IMR-90 (cell line): ENCODE measurements around the gene ZFP36L1. TPM values are rescaled to one million over a fixed set of nuclear protein-coding genes. Genes with fewer than 3 reads are reported as not detected.

Source experiments
- ATAC-seq: fragments of 200-7000 bp; cut with Tn5 transposase; 2 replicates; pipeline ENCODE4 v1.9.1; 2020; ENCODE audit warnings: low read depth, mild to moderate bottlenecking, moderate library complexity
- BruUV-seq: library from RNA; stranded (reverse); fragments of 400-500 nt; replicated peaks from 2 replicates; lab custom pipeline; 2021; lab: Mats Ljungman, UMichigan
- CTCF ChIA-PET: fragments of 300-600 bp; formaldehyde crosslinking; extraction: SDS; loops from one replicate; lab custom pipeline; 2021; ENCODE audit warnings: antibody characterized with exemption; lab: Yijun Ruan, JAX
- POLR2A ChIA-PET: fragments of 300-600 bp; sonication (Branson Sonifier 250); formaldehyde crosslinking; loops from one replicate; lab custom pipeline; 2022; ENCODE audit warnings: antibody characterized with exemption; ENCODE audit not compliant: unreplicated experiment; lab: Charles Lee
- DNase-seq: peaks from one replicate; pipeline ENCODE4 v3.0.0; 2013
- H2AFZ ChIP-seq: replicated peaks from 2 replicates; pipeline ENCODE3; 2013; ENCODE audit warnings: low read length, mild to moderate bottlenecking; ENCODE audit not compliant: poor library complexity
- H2AK5ac ChIP-seq: 2 replicates; pipeline ENCODE4 v1.6.1; 2013; ENCODE audit warnings: low read depth, low read length, inconsistent platforms
- H2AK9ac ChIP-seq: replicated peaks from 2 replicates; pipeline ENCODE3; 2013; ENCODE audit warnings: mild to moderate bottlenecking, low read depth, low read length, moderate library complexity; ENCODE audit not compliant: poor library complexity
- H2BK120ac ChIP-seq: 2 replicates; pipeline ENCODE4 v1.6.1; 2013; ENCODE audit warnings: low read depth, low read length, inconsistent platforms
- H2BK15ac ChIP-seq: 3 replicates; pipeline ENCODE4 v1.6.1; 2013; ENCODE audit warnings: low read depth, low read length, inconsistent platforms
- H2BK20ac ChIP-seq: 2 replicates; pipeline ENCODE4 v1.6.1; 2013; ENCODE audit warnings: low read depth, mild to moderate bottlenecking, inconsistent platforms, low read length, moderate library complexity
- H2BK5ac ChIP-seq: 2 replicates; pipeline ENCODE4 v1.6.1; 2013; ENCODE audit warnings: mild to moderate bottlenecking, low read depth, low read length, inconsistent platforms; ENCODE audit not compliant: poor library complexity, severe bottlenecking
- H3K14ac ChIP-seq: replicated peaks from 2 replicates; pipeline ENCODE4 v1.6.1; 2013; ENCODE audit warnings: low read depth, low read length, inconsistent platforms
- H3K18ac ChIP-seq: 2 replicates; pipeline ENCODE4 v1.6.1; 2013; ENCODE audit warnings: low read depth, low read length, control low read depth
- H3K23ac ChIP-seq: 2 replicates; pipeline ENCODE4 v1.6.1; 2013; ENCODE audit warnings: low read depth, low read length, inconsistent platforms
- H3K27ac ChIP-seq: 2 replicates; pipeline ENCODE4 v1.5.1; 2013; ENCODE audit warnings: mild to moderate bottlenecking, control low read depth, low read length; ENCODE audit not compliant: insufficient read depth
- H3K27me3 ChIP-seq: 2 replicates; pipeline ENCODE4 v1.6.1; 2013; ENCODE audit warnings: low read length; ENCODE audit not compliant: control insufficient read depth, insufficient read depth
- H3K36me3 ChIP-seq: 2 replicates; pipeline ENCODE4 v1.6.1; 2013; ENCODE audit warnings: low read length, mixed read lengths; ENCODE audit not compliant: control insufficient read depth, insufficient read depth
- H3K4ac ChIP-seq: 2 replicates; pipeline ENCODE4 v1.6.1; 2013; ENCODE audit warnings: low read depth, low read length, inconsistent platforms
- H3K4me1 ChIP-seq: 2 replicates; pipeline ENCODE4 v1.6.1; 2013; ENCODE audit warnings: low read length, mixed read lengths; ENCODE audit not compliant: control insufficient read depth, insufficient read depth
- H3K4me2 ChIP-seq: 2 replicates; pipeline ENCODE4 v1.6.1; 2013; ENCODE audit warnings: low read depth, mild to moderate bottlenecking, control low read depth, low read length, moderate library complexity
- H3K4me3 ChIP-seq: 2 replicates; pipeline ENCODE4 v1.5.1; 2013; ENCODE audit warnings: low read depth, mild to moderate bottlenecking, control low read depth, low read length, moderate library complexity; ENCODE audit not compliant: insufficient read depth
- H3K56ac ChIP-seq: 2 replicates; pipeline ENCODE4 v1.6.1; 2013; ENCODE audit warnings: low read length, inconsistent platforms; ENCODE audit not compliant: insufficient read depth; ENCODE audit errors: extremely low read depth
- H3K79me1 ChIP-seq, 2 experiments: 2 replicates each; pipeline ENCODE4 v1.6.1; 2013; ENCODE audit warnings: low read length in 2 of 2, inconsistent platforms in 1 of 2, low read depth in 1 of 2
- H3K9ac ChIP-seq: 2 replicates; pipeline ENCODE4 v1.6.1; 2013; ENCODE audit warnings: low read depth, low read length, control low read depth
- H3K9me1 ChIP-seq: 2 replicates; pipeline ENCODE4 v1.6.1; 2013; ENCODE audit warnings: low read length, inconsistent platforms; ENCODE audit not compliant: insufficient read depth
- H3K9me3 ChIP-seq: 2 replicates; pipeline ENCODE4 v1.6.1; 2013; ENCODE audit warnings: low read length; ENCODE audit not compliant: control insufficient read depth, insufficient read depth
- H4K20me1 ChIP-seq: 2 replicates; pipeline ENCODE4 v1.6.1; 2013; ENCODE audit warnings: low read length, inconsistent platforms; ENCODE audit not compliant: insufficient read depth
- H4K5ac ChIP-seq: 2 replicates; pipeline ENCODE4 v1.6.1; 2013; ENCODE audit warnings: mild to moderate bottlenecking, low read depth, low read length, control low read depth
- H4K8ac ChIP-seq, 2 experiments: 2 replicates each; pipeline ENCODE4 v1.6.1; 2013; ENCODE audit warnings: low read depth in 2 of 2, low read length in 2 of 2, control low read depth in 1 of 2, inconsistent platforms in 1 of 2
- H4K91ac ChIP-seq: 2 replicates; pipeline ENCODE4 v1.6.1; 2013; ENCODE audit warnings: low read depth, low read length, inconsistent platforms; ENCODE audit not compliant: insufficient read depth
- CHD1 ChIP-seq: IDR thresholded peaks from 2 replicates; pipeline ENCODE4 v1.6.1; 2012; ENCODE audit warnings: low read depth, low read length, improper control_type of control experiment
- MAZ ChIP-seq: IDR thresholded peaks from 2 replicates; pipeline ENCODE4 v1.6.1; 2012; ENCODE audit warnings: low read depth, mild to moderate bottlenecking, low read length, improper control_type of control experiment, moderate library complexity, borderline replicate concordance
- RFX5 ChIP-seq: IDR thresholded peaks from 2 replicates; pipeline ENCODE4 v1.8.0; 2012; ENCODE audit warnings: low read depth, mild to moderate bottlenecking, low read length, moderate library complexity
- WGBS, 2 experiments: methylation state at CpG; one replicate each; pipeline versions ENCODE4 v1.1.5 to v1.1.7; 2013; ENCODE audit warnings: missing lambda C conversion rate in 2 of 2; ENCODE audit not compliant: insufficient read length in 1 of 2; ENCODE audit errors: extremely low coverage in 2 of 2; 5-methylcytosine and 5-hydroxymethylcytosine counted together
- dilution Hi-C: fragments of 300-500 bp; cut with HindIII; formaldehyde crosslinking; loops from one replicate; pipeline ENCODE4 v1.14.3; 2018; ENCODE audit warnings: low sequenced_read_pairs; ENCODE audit not compliant: unreplicated experiment
- in situ Hi-C: fragments of 300-500 bp; cut with MboI; formaldehyde crosslinking; loops from 3 replicates; pipeline ENCODE4 v1.14.3; 2019; ENCODE audit warnings: low sequenced_read_pairs, inconsistent platforms, mixed read lengths
- intact Hi-C: fragments of 100-400 bp; cut with micrococcal nuclease; formaldehyde crosslinking; loops from 2 replicates; pipeline ENCODE4 v1.10.0; 2022
- polyA plus RNA-seq, 3 experiments: library from polyadenylated mRNA; depleted of rRNA; stranded (reverse); fragments of >200 nt; gene quantifications; 2 replicates each; pipeline ENCODE4 v1.2.3, GENCODE V29; 2012; ENCODE audit warnings: low replicate concordance in 1 of 3
- total RNA-seq: library from RNA; depleted of rRNA; stranded (reverse); fragments of >200 nt; gene quantifications from 2 replicates; pipeline ENCODE4 v1.2.3, GENCODE V29; 2012

The ZFP36L1 gene
- total and polyA plus RNA-seq, 2 of the 4 experiments (the other 2 are of a cell fraction) = 6.5 to 140 TPM

DNA sequence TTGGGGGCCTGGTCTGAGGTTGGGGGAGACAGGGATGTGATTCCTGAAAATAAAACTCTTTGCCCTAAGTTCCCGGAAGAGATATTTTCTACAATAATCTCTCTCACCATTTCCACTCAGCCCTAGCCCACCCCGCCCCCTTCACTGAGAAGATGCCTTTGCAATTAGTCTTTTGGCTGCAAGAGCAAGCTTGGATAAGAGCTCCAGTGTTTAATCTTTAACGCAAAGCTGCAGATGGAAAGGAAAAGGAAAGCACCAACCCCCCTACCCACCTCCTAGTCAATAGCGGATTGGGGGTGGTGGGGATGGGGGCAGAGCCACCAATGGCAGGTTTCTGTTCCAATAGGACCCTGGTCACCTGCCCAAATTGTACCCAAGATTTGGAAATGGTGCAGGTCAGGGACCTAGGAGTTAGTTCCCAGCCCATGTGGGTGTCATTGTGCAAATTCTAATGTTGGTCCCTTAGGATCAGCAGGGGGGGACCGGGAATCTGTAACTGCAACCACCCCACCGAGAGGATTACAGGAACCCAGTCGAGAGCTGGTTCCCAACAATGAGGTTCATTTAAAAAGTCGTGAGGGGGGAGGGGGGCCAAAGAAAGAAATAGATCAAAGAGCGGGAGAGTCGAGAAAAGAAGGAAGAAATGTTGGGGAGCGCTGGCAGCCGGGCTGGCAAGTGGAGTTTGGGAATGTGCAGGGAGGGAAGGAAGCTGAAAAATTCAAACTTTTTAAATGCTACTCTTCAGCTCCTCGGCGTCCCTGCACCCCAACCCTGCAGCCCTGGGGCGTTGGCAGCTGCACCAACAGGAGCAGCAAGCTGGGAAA, 1.6 kb downstream of the ZFP36L1 start:
- peak overlapping the region; percentile 53 for H4K91ac ChIP-seq
- peak overlapping the region; percentile 84 for H3K9ac ChIP-seq
- peaks cover 7% of the 10 kb centered on the region; the same call in 1 of the 2 replicates for H3K9me1 ChIP-seq
- H2AFZ ChIP-seq = peak overlapping the region; percentile 4
- H4K20me1 ChIP-seq = peaks cover 62% of the 10 kb centered on the region
- H4K5ac ChIP-seq = peak overlapping the region; percentile 16
- H2AK5ac ChIP-seq = peak overlapping the region; percentile 38
- no peak for TF ChIP-seq RFX5
- TF ChIP-seq CHD1 = peak; percentile 54; the same call in 1 of the 2 replicates
- peak; percentile 20 for TF ChIP-seq MAZ
- in situ Hi-C loops = no loop called here
- H3K4me3 ChIP-seq = peak overlapping the region; percentile 97
- H3K27me3 ChIP-seq = no peaks in the 10 kb centered on the region
- no peak overlapping the region for H2BK15ac ChIP-seq
- H3K23ac ChIP-seq = peak overlapping the region; percentile 92
- no peak for ATAC-seq
- H3K27ac ChIP-seq = peak overlapping the region; percentile 98
- intact Hi-C loops = loop anchor here (2.0 to 10.0 kb wide), 4 partner anchors 126 to 646 kb away; no protein-coding TSS in a partner anchor
- peak overlapping the region; percentile 86 for H3K56ac ChIP-seq
- peak overlapping the region; percentile 87 for H2BK5ac ChIP-seq
- H3K14ac ChIP-seq = peak overlapping the region; percentile 95
- H3K9me3 ChIP-seq = no peaks in the 10 kb centered on the region
- H2BK20ac ChIP-seq = no peak overlapping the region; the same call in 1 of the 2 replicates
- H3K4ac ChIP-seq = peak overlapping the region; percentile 81
- ChIA-PET POLR2A (interaction anchor here (0.6 to 3.5 kb wide), 13 partner anchors 16 to 847 kb away, joined by 3 to 50 read pairs (median 5); no protein-coding TSS in a partner anchor), CTCF (interaction anchor here (0.8 kb wide), 1 partner anchor 23 kb away, joined by 3 read pairs; no protein-coding TSS in a partner anchor)
- peak overlapping the region; percentile 63 to 70; a peak in 3 of 4 replicates for H4K8ac ChIP-seq
- peaks cover 3 to 34% of the 10 kb centered on the region in 2 experiments; a peak in 2 of 4 replicates for H3K79me1 ChIP-seq
- H3K4me1 ChIP-seq = peaks cover 5% of the 10 kb centered on the region
- H2BK120ac ChIP-seq = peak overlapping the region; percentile 69
- H2AK9ac ChIP-seq = peak overlapping the region; percentile 60
- H3K4me2 ChIP-seq = peak overlapping the region; percentile 83
- peaks cover 35% of the 10 kb centered on the region for H3K36me3 ChIP-seq
- 0% methylated on average over 4 of the region's 15 CpGs; no CpG with 5 or more reads in 1 of the 2 experiments for WGBS, 2 experiments
- DNase-seq = no peak
- H3K18ac ChIP-seq = peak overlapping the region; percentile 75
- dilution Hi-C loops = no loop called here
- BruUV-seq = no TSS peak
